WI38 (cell line): ENCODE results near the gene NMUR2.

Source experiments
- H3K4me3 ChIP-seq: 2 replicates; pipeline ENCODE4 v1.5.1; 2011; ENCODE audit warnings: low read depth, mild to moderate bottlenecking, control low read depth, low read length
- TF ChIP-seq, protein P1 (sequence below): IDR thresholded peaks from 2 replicates; pipeline ENCODE4 v1.5.1; 2012; ENCODE audit warnings: low read depth, mild to moderate bottlenecking, control low read depth, low read length

Gene NMUR2

DNA sequence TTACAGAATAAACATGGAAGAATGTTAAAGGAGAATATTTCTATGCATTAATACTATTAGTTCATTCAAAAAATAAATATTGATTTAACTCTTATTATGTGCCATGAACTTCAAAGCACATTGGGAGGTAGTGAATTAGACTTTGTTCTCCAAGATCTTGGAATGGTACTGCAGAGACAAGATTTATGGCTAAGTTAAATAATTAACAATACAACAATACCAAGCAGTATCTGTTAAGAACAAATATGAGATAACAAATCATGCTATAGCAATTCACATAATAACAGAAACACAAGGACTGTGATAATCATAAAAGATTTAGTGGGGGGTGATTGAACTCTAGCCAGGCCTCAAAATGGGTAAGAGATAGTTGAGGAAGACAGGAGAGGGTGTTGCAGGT lies 11.6 kb downstream of the NMUR2 start:
- no peak overlapping the region for H3K4me3 ChIP-seq
- TF ChIP-seq, protein P1, sequence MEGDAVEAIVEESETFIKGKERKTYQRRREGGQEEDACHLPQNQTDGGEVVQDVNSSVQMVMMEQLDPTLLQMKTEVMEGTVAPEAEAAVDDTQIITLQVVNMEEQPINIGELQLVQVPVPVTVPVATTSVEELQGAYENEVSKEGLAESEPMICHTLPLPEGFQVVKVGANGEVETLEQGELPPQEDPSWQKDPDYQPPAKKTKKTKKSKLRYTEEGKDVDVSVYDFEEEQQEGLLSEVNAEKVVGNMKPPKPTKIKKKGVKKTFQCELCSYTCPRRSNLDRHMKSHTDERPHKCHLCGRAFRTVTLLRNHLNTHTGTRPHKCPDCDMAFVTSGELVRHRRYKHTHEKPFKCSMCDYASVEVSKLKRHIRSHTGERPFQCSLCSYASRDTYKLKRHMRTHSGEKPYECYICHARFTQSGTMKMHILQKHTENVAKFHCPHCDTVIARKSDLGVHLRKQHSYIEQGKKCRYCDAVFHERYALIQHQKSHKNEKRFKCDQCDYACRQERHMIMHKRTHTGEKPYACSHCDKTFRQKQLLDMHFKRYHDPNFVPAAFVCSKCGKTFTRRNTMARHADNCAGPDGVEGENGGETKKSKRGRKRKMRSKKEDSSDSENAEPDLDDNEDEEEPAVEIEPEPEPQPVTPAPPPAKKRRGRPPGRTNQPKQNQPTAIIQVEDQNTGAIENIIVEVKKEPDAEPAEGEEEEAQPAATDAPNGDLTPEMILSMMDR: no peak

DNA sequence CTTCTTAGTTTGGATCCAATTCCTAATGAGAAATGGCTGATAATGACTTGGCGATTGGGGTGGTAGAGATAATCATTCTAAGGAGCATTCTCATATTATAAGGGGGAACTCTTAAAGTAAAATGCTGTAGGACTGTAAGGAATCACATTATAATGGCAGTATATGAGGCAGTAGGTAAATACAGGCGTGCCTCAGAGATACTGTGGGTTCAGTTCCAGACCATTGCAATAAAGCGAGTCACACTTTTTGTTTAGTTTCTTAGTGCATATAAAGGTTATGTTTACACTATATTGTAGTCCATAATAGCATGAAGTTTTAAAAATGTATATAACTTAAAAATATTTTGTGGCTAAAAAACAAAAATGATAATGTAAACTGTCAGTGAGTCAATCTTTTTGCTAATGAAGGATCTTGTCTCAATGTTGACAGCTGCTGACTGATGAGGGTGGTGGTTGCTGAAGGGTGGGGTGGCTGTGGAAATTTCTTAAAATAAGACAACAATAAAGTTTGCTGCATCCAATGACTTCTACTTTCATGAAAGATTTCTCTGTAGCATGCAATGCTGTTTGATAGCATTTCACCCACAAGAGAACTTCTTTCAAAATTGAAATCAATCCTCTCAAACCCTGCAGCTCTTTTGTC lies 15.8 kb downstream of the NMUR2 start:
- TF ChIP-seq, protein P1: no peak
- H3K4me3 ChIP-seq: no peak overlapping the region

DNA sequence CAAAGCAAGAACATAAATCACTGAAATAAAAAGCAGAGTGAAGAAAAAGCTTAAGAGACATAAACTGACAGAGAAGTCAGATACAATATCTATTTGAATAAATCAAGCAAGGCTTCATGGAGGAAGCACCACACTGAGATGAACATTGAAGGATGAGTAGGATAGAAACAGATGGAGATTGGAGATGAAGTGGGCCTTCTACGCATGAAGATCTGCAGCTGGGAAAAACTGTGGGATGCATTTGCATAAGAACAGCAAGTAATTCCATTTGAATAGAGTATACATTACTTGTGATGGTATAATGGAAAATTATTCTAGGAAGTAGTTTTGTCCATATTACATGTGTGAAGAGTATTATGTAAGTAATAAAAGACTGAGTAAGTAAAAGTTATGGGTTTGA lies 16.5 kb downstream of the NMUR2 start:
- TF ChIP-seq, protein P1: no peak
- H3K4me3 ChIP-seq: no peak overlapping the region

DNA sequence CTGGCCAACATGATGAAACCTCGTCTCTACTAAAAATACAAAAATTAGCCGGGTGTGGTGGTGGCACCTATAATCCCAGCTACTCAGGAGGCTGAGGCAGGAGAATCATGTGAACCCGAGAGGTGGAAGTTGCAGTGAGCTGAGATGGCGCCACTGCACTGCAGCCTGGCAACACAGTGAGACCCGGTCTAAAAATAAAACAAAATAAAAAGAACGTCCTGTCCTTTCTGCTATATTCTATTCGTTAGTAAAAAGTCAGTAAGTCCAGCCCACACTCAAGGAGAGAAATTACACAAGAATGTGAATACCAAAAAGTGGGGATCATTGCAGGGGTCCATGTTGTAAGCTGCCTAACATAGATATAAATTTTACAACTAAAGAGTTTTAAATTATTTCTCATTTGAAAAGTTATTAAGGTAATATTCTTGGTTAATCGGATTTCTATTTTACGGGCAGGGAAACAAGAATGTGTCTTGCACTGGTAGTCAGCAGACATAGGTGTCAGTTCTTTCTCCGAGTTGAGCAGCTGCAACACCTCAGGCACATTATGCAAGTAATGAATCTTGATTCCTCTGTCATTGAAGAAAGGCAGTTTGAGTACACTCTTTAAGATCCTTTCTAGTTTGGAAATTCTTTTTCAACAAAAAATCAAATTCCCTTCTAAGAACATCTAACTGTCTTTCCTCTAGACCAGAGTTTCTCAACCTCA lies 24.5 kb downstream of the NMUR2 start:
- TF ChIP-seq, protein P1: no peak
- H3K4me3 ChIP-seq: no peak overlapping the region

DNA sequence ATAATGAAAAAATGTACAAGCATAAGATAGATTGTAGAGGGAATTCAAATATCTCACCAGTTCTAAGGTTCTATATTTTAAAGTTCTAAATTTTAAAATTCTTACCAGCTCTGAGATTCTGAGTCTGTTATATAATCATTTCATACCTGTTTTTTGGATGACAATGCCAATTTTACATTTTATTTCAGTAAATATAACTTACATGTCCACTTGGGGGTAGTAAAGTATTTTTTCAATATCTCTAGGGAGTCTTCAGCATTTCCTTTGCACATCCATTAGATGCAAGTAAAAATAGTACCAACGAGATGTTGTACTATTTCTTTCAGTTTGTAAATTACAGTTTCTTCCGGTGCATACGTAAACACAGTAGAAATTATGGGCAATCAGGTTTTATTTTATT lies 25.7 kb downstream of the NMUR2 start:
- no peak overlapping the region for H3K4me3 ChIP-seq
- TF ChIP-seq, protein P1: no peak

DNA sequence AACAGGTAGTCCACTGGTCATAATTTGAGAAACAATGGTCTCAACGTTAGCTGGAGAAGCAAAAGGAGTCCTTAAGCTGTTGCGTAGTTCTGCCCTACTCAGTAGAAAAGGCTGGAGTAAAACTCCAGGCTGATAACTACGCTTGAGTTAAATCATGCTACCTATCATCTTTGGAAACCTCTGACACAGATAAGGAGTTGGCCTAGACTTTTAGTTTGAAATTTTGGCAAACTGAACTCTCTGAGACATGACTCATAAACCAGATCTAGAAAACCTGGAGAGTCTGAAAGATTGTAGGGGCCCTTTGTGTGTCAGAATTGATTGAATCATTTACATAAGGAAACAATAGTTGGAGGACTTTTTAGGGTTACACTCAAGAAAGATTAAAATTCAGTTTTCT lies 26.3 kb downstream of the NMUR2 start:
- no peak overlapping the region for H3K4me3 ChIP-seq
- TF ChIP-seq, protein P1: no peak

DNA sequence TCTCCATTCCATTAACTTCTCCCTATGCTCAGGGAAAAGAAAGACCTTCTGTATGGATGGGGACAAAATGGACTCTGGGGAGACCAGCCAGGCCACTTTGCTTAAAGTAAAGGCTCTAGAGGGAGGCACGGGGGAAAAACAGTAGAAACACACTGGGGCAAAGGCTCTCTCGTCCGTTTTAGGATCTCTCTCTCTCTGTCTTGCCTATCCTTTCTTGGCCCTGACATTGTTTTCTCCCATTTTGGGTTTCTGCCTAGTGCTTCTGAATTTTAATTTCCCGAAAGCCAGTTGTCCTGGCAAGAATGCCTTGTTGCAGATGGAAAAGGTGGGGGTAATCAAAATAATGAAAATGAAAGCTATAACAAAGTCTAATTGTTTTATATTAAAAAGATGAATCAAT lies 28.2 kb downstream of the NMUR2 start:
- no peak overlapping the region for H3K4me3 ChIP-seq
- TF ChIP-seq, protein P1: no peak
